Osteocyte (in vitro differentiated cells): ENCODE data around the gene ALDOB. TPM values are rescaled to one million over a fixed set of nuclear protein-coding genes. Genes with fewer than 3 reads are reported as not detected.

Experiments
- DNase-seq: peaks from one replicate; pipeline ENCODE4 v3.0.0; 2021; ENCODE audit warnings: mixed read lengths; ENCODE audit not compliant: unreplicated experiment; ENCODE audit errors: extremely low spot score
- H3K27ac Mint-ChIP-seq: one replicate; pipeline ENCODE4 v1.8.0; 2021; ENCODE audit warnings: mild to moderate bottlenecking, mixed read lengths; ENCODE audit not compliant: unreplicated experiment
- H3K27me3 Mint-ChIP-seq: one replicate; pipeline ENCODE4 v1.8.0; 2021; ENCODE audit warnings: mixed read lengths; ENCODE audit not compliant: unreplicated experiment
- H3K36me3 Mint-ChIP-seq: one replicate; pipeline ENCODE4 v1.8.0; 2021; ENCODE audit warnings: mixed read lengths; ENCODE audit not compliant: unreplicated experiment
- H3K4me1 Mint-ChIP-seq: one replicate; pipeline ENCODE4 v1.8.0; 2021; ENCODE audit warnings: mixed read lengths; ENCODE audit not compliant: unreplicated experiment
- H3K4me3 Mint-ChIP-seq: one replicate; pipeline ENCODE4 v1.8.0; 2021; ENCODE audit warnings: mild to moderate bottlenecking, moderate library complexity, mixed read lengths; ENCODE audit not compliant: unreplicated experiment
- H3K9me3 Mint-ChIP-seq: one replicate; pipeline ENCODE4 v1.8.0; 2021; ENCODE audit warnings: mixed read lengths; ENCODE audit not compliant: unreplicated experiment
- CTCF ChIP-seq: fragments of 200-600 bp; sonication (generic); IDR thresholded peaks from 2 replicates; pipeline ENCODE4 v1.5.0; 2021; ENCODE audit warnings: antibody characterized with exemption, mild to moderate bottlenecking, moderate library complexity
- total RNA-seq: library from RNA; stranded (reverse); gene quantifications from 2 replicates; pipeline ENCODE4 v1.2.1, GENCODE V29; 2021

ALDOB gene
- total RNA-seq, 1 donor from 2014 or later = not detected

DNA sequence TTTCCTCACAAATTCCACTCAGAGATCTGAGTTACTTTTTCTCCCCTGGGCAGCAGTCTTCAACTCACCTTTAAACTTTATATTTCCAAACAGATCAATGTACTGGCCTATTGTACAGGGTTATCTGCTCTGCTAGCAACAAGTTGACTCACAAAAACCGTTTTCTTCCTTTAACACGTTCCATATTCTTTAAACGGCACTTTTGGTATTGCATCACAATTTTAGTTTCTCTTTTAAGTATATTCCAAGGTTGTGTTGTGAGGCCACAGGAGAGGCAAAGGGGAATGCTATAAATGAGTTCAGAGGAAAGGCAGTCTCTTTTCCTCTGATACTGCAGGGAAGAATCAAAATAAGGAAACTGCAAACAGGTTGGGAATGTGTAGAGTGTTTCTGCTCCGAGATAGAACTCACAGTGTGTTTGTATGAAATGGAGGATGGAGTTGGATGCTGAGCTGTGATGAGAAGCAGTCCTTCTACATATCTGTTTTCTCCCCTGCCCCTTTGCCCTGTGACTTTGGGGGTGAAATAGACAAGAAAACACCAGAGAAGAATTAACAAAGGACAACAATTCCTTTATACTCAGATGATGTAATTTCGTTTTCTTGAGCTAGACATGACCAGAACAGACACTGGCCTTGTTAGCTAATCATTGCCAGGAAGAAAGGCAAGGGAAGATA is 9.9 kb upstream of the ALDOB start:
- Mint-ChIP-seq H3K9me3 (no peaks in the 10 kb centered on the region), H3K4me1 (peaks cover 11% of the 10 kb centered on the region), H3K27ac (no peak overlapping the region), H3K27me3 (peaks cover 43% of the 10 kb centered on the region), H3K36me3 (no peaks in the 10 kb centered on the region), H3K4me3 (no peak overlapping the region)
- no peak for TF ChIP-seq CTCF
- no peak for DNase-seq

- H3K4me3 Mint-ChIP-seq = no peak overlapping the region
- H3K4me1 Mint-ChIP-seq = no peaks in the 10 kb centered on the region
- no peak overlapping the region for H3K27ac Mint-ChIP-seq
- TF ChIP-seq CTCF = no peak
- no peaks in the 10 kb centered on the region for H3K9me3 Mint-ChIP-seq
- H3K36me3 Mint-ChIP-seq = no peaks in the 10 kb centered on the region
- peaks cover 54% of the 10 kb centered on the region for H3K27me3 Mint-ChIP-seq
- DNase-seq = no peak
These were observed 7.8 kb upstream of the ALDOB start for GRCh38 chr9:101443364-101443771.

DNA sequence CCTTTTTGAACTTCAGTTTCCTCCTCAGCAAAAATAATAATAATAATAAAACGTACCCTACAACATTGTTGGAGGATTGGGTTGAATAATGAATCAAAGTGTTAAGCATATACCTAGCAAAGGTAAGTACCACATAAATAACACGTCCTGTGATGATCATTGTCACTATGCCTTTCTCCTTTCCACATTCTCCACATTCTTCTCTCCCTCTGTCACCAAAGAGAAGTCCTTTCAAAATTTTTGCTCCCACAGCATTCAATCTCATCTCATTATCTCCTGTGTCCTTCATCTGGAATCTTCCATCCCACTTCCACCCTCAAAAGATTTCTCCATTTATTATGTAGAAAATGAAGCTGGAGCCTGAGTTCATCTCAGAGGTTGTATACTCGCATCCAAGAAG is 7.2 kb upstream of the ALDOB start:
- Mint-ChIP-seq H3K36me3 (no peaks in the 10 kb centered on the region), H3K27ac (no peak overlapping the region), H3K4me3 (no peak overlapping the region), H3K9me3 (no peaks in the 10 kb centered on the region), H3K4me1 (no peaks in the 10 kb centered on the region), H3K27me3 (peaks cover 57% of the 10 kb centered on the region)
- DNase-seq = no peak
- no peak for TF ChIP-seq CTCF

GRCh38 chr9:101442318-101442717 is 6.7 kb upstream of the ALDOB start:
- H3K4me1 Mint-ChIP-seq = no peaks in the 10 kb centered on the region
- no peaks in the 10 kb centered on the region for H3K36me3 Mint-ChIP-seq
- H3K27me3 Mint-ChIP-seq = peaks cover 59% of the 10 kb centered on the region
- no peaks in the 10 kb centered on the region for H3K9me3 Mint-ChIP-seq
- DNase-seq = no peak
- H3K27ac Mint-ChIP-seq = no peak overlapping the region
- H3K4me3 Mint-ChIP-seq = no peak overlapping the region
- no peak for TF ChIP-seq CTCF

DNA sequence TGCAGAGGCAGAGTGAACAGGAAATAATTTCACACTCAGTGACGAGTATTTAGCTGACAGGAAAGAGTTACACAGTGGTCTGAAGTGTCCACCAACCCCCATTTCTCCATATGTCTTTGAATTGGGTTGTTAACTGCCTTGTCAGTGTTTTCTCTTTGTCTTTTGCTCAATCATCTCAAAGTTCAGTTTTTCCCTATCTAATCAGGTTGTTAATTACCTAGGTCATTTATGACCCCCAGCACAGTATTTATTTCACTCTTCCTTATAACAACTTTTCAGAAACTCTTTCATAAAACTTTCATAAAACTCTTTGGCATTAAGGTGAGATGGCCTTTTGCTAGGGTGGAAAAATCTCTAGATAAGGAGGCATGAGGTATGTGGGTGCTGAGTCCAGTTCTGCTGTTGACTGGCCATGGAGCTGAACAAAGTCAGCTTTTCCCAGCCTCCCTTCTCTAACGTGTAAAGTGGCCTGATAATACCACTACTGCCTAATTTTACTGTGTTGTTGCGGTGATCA is 5.2 kb upstream of the ALDOB start:
- Mint-ChIP-seq H3K27ac (no peak overlapping the region), H3K4me3 (no peak overlapping the region)

More for the DNA sequence above, 5.2 kb upstream of the ALDOB start:
- Mint-ChIP-seq H3K36me3 (no peaks in the 10 kb centered on the region), H3K9me3 (no peaks in the 10 kb centered on the region), H3K4me1 (no peaks in the 10 kb centered on the region), H3K27me3 (peaks cover 61% of the 10 kb centered on the region)
- no peak for DNase-seq
- TF ChIP-seq CTCF = no peak
